Left lobe of liver (tissue), 2 donors: ENCODE results near the gene MINDY4. TPM values are rescaled to one million over a fixed set of nuclear protein-coding genes. Genes with fewer than 3 reads are reported as not detected.
A peak's percentile ranks its signal among the peaks of the same experiment; 100 is the strongest.

Experiments
- ATAC-seq: fragments of 200-7000 bp; cut with Tn5 transposase; one replicate; pipeline ENCODE4 v1.9.1; 2020; ENCODE audit warnings: mild to moderate bottlenecking, moderate library complexity
- DNase-seq: peaks from one replicate; pipeline ENCODE4 v3.0.0-alpha.2; 2020; ENCODE audit warnings: low spot score
- total RNA-seq: library from RNA; stranded (reverse); gene quantifications from one replicate; pipeline ENCODE4 v1.2.1, GENCODE V29; 2021
- donor health status: DM: no; HTN: no; CAD: no; lungs with moderate emphysema.
- donor health status: DM: no; HTN: yes; CAD: no.

MINDY4 gene
- total RNA-seq, result 2.3 TPM

GRCh38 chr7:30771174-30771879 is at the start of gene MINDY4:
MINDY4 (plus strand) TSS chr7:30771417; CDS start chr7:30771494, 77 bp downstream.
- peak; percentile 91 for ATAC-seq
- DNase-seq, result peak; percentile 87

DNA sequence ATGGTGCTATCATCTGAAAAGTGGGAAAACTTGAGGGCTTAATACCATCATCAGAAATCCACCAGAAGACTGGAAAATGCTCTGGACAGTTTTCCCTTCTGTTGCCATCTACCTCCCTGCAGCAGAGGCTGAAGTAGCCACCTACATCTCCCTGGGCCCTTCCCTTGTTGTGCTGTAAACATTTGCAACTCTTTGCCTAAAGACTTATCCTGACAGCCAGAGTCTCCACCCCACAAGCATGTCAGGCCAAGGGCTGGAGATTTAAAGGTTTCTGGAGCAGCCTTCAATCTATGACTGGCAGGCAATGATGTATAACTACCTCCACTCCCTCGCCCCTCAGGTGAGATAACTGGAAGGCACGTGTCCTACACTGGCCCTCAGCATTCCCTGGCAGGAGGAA is 49.0 kb upstream of the MINDY4 start:
- ATAC-seq (no peak), DNase-seq (no peak)

DNA sequence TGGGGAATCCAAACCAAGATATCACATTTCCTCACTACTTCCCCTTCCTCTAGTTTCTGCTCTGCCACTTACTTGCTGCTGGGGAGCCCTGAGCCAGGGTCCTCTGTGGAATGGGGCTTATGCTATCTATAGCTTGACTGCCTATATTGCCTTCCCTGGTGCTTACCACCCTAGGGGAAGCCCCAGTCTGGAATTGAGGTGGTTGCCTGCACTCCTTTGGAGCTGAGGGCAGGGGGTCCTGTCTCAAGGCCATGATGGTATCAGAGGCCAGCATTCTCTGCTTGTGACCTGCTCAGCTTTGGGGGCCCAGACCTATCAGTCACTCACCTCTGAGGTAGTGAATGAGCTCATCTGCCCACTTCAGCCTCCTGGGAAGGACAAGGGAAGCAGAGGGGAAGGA is 48.5 kb upstream of the MINDY4 start:
- DNase-seq (no peak), ATAC-seq (no peak)

GRCh38 chr7:30723776-30724175 is 47.4 kb upstream of the MINDY4 start:
- DNase-seq (no peak), ATAC-seq (no peak)

- DNase-seq, result no peak
- ATAC-seq, result no peak
These were observed 44.8 kb upstream of the MINDY4 start for GRCh38 chr7:30726296-30727006.

GRCh38 chr7:30727061-30727945 is 43.9 kb upstream of the MINDY4 start:
- ATAC-seq, result no peak

GRCh38 chr7:30728591-30729100 is 42.6 kb upstream of the MINDY4 start:
- ATAC-seq (no peak), DNase-seq (no peak)

More at GRCh38 chr7:30727061-30727945, 43.9 kb upstream of the MINDY4 start:
- DNase-seq, result no peak

GRCh38 chr7:30729642-30730041 is 41.6 kb upstream of the MINDY4 start:
- no peak for DNase-seq

GRCh38 chr7:30730097-30730496 is 41.1 kb upstream of the MINDY4 start:
- DNase-seq (no peak), ATAC-seq (no peak)

More at GRCh38 chr7:30729642-30730041, 41.6 kb upstream of the MINDY4 start:
- ATAC-seq, result no peak

- no peak for DNase-seq
- ATAC-seq, result no peak
These were observed 40.2 kb upstream of the MINDY4 start for GRCh38 chr7:30730996-30731395.

DNA sequence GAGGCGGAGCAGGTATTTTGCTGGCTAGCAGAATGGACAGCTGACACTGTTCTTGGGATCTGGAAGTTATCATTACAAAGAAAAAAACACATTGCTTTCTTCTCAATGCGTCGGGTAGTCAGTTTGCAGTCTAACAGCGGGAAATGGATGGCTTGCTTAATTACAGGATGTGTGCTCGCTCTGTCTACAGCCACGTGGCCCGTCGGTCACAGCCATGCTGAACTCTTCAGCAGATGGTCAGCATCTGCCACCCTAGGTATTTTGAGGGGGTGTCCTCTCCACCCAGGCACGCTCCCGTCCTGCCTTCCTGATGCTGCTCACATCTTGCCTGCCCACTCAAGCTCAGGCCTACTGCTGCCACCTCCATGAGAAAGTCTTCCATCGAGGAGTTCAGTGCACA is 39.6 kb upstream of the MINDY4 start:
- DNase-seq (no peak), ATAC-seq (no peak)

- ATAC-seq (no peak), DNase-seq (no peak)
These were observed 38.6 kb upstream of the MINDY4 start for GRCh38 chr7:30732606-30733005.

DNA sequence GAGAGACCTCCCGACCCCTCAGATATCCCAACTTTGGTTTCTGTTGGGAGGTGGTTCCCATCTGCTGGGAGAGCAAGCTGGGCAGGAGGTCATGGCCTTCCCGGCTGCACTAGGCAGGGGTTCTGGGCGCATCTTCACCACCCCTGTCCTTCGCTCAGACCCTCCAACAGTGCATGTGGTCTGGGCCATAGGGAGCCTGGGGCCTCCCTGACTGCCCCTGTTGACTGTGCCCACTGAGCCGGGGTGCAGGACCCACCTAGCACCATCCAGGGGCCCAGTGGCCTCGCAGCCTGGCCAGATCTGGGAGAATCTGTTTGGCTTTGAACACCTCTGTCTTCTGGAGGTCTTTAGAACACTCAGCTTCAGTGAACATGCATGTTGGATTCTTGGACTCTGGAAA is 38.0 kb upstream of the MINDY4 start:
- no peak for ATAC-seq
- no peak for DNase-seq

- ATAC-seq (no peak), DNase-seq (no peak)
These were observed 37.5 kb upstream of the MINDY4 start for GRCh38 chr7:30733691-30734090.

DNA sequence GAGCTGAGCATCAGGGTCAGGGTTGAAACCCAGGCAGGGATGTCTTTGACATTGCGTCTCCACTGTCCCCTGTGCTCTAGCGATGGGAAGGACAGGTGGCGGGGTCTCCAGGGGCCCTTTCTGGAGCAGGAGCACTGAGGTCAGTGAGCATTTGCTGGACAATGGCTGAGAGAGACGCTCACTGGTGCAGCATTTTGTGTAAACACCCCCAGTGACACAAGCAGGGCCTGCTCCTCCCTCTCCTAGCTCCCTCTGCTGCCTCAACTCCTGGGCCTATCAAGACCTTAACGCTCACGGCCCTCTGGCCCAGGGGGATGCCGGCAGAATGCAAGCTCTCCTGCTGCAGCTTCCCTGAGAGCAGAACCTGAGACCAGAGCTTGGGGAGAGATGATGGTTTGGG is 36.7 kb upstream of the MINDY4 start:
- DNase-seq (no peak), ATAC-seq (no peak)

DNA sequence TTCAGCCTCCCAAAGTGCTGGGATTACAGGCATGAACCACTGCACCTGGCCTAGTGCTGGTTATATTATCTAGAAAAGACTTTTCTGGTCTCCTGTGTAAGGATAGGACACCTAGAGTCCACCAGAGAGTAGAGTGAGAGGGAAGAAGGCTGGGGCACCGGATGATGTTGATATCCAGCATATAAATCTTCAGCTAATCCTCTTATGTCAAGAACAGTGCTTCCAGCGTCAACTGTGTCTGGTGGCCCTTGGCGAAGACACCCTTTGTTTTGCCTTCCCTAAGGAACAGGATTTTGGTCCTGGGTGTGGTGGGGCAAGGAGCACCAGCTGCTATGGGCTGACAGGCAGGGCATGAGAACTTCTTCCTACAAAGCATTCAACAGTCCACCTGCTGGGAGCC is 35.6 kb upstream of the MINDY4 start:
- ATAC-seq (no peak), DNase-seq (no peak)

- DNase-seq (no peak), ATAC-seq (no peak)
These were observed 34.9 kb upstream of the MINDY4 start for GRCh38 chr7:30736291-30736690.

GRCh38 chr7:30738026-30738915 is 32.9 kb upstream of the MINDY4 start:
- no peak for ATAC-seq
- DNase-seq, result no peak

DNA sequence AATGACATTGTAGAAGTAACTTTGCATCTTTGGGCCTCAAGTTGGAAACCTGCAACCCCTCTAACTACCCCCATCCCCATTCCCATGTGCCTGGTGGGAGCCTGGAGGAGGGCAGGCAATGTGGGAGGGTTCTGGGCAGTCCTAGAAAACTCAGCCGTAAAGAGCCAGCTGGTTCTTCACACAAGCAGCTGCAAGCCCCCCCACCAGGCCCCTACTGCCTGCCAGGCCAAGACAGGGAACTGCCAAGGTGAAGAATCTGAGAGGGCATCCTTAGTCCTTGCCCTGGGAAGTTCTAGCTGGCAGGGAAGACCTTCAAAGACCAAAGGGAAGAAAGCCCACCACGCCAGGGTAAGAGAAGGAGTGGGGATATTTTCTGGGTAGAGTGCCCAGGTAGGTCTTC is 31.5 kb upstream of the MINDY4 start:
- DNase-seq, result no peak
- no peak for ATAC-seq
